BJ (cell line): Measurements from ENCODE around the gene HEXIM1. TPM values are rescaled to one million over a fixed set of nuclear protein-coding genes. Genes with fewer than 3 reads are reported as not detected.
A peak's percentile ranks its signal among the peaks of the same experiment; 100 is the strongest.

Experiments
- CTCF ChIA-PET: fragments of 350-600 bp; formaldehyde crosslinking; extraction: SDS; loops from one replicate; lab custom pipeline; 2021; ENCODE audit warnings: antibody characterized with exemption, inconsistent platforms; lab: Yijun Ruan, JAX
- POLR2A ChIA-PET: fragments of 300-600 bp; sonication (Branson Sonifier 250); formaldehyde crosslinking; extraction: SDS; loops from one replicate; lab custom pipeline; 2021; ENCODE audit warnings: antibody characterized with exemption; lab: Charles Lee
- DNase-seq: peaks from one replicate; pipeline ENCODE4 v3.0.0-alpha.2; 2011; ENCODE audit warnings: low read depth
- H3K27me3 ChIP-seq: 2 replicates; pipeline ENCODE4 v1.6.0; 2011; ENCODE audit warnings: low read length; ENCODE audit not compliant: control insufficient read depth, insufficient read depth
- H3K36me3 ChIP-seq: 2 replicates; pipeline ENCODE4 v1.5.1; 2011; ENCODE audit warnings: low read length; ENCODE audit not compliant: control insufficient read depth, insufficient read depth
- H3K4me3 ChIP-seq: 2 replicates; pipeline ENCODE4 v1.5.1; 2011; ENCODE audit warnings: low read depth, mild to moderate bottlenecking, control low read depth, low read length
- polyA plus RNA-seq: library from polyadenylated mRNA; depleted of rRNA; stranded (reverse); fragments of >200 nt; gene quantifications from 2 replicates; pipeline ENCODE4 v1.2.3, GENCODE V29; 2011
- TF ChIP-seq, protein P1 (sequence below): IDR thresholded peaks from 2 replicates; pipeline ENCODE4 v1.5.1; 2011; ENCODE audit warnings: low read depth, mild to moderate bottlenecking, control low read depth, inconsistent platforms, low read length, moderate library complexity; ENCODE audit not compliant: insufficient read depth

HEXIM1 gene
- polyA plus RNA-seq, 1 experiment: 16.0 TPM

DNA sequence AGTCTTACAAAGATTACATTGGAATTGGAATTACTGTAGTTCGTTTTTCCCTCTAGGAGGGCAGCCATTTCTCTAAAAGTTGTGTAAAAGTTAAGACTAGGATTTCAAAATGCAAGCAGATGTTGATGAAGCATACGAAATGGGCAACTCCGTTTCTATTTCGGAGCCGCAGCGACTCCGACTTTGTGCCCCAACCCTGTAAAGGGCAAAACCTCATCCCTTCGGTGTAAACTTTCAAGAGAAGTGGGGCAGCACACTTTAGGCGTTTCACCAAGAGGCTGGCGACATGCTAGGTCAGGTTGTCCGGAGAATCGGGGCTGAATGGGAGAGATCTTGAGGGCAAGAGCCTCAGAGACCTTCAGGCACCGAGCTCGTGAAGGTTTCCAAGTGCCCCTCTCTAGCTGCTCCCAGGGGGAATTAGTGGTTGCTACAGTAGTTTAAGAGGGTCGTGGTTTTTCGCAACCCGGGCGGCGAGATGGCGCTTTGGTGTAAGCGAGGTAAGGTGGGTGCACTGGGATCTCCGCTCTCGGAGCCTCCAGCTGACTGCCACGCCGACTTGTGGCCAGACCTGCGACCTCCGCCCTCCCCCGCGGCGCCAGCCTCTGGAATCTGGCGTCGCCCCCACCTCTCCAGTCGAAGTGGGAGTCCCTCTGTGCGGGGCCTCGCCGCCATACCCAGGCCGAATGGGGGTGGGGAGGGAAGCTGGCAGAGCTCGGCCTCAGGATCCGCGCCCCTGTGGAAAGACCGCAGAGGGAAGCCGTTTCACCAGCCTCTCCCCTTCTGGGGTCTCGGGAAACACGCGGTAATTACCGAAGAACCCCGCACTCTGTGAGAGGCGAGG is 12.4 kb downstream of the HEXIM1 start:
- no peaks in the 10 kb centered on the region for H3K27me3 ChIP-seq
- no peak for DNase-seq
- ChIA-PET POLR2A (interaction anchor here (0.6 to 2.4 kb wide), 3 partner anchors 11 to 959 kb away, joined by 5 to 66 read pairs (median 7); partner anchors contain the start of gene HEXIM1), CTCF (interaction anchor here (0.6 to 8.3 kb wide), 6 partner anchors 10 to 38 kb away, joined by 3 to 83 read pairs (median 14); partner anchors contain the start of genes ACBD4 and HEXIM1)
- peak overlapping the region; percentile 81 for H3K4me3 ChIP-seq
- H3K36me3 ChIP-seq: no peaks in the 10 kb centered on the region
- TF ChIP-seq, protein P1, sequence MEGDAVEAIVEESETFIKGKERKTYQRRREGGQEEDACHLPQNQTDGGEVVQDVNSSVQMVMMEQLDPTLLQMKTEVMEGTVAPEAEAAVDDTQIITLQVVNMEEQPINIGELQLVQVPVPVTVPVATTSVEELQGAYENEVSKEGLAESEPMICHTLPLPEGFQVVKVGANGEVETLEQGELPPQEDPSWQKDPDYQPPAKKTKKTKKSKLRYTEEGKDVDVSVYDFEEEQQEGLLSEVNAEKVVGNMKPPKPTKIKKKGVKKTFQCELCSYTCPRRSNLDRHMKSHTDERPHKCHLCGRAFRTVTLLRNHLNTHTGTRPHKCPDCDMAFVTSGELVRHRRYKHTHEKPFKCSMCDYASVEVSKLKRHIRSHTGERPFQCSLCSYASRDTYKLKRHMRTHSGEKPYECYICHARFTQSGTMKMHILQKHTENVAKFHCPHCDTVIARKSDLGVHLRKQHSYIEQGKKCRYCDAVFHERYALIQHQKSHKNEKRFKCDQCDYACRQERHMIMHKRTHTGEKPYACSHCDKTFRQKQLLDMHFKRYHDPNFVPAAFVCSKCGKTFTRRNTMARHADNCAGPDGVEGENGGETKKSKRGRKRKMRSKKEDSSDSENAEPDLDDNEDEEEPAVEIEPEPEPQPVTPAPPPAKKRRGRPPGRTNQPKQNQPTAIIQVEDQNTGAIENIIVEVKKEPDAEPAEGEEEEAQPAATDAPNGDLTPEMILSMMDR: 0 out of 2 replicates have a peak, but pooled peaks have one; percentile 23

DNA sequence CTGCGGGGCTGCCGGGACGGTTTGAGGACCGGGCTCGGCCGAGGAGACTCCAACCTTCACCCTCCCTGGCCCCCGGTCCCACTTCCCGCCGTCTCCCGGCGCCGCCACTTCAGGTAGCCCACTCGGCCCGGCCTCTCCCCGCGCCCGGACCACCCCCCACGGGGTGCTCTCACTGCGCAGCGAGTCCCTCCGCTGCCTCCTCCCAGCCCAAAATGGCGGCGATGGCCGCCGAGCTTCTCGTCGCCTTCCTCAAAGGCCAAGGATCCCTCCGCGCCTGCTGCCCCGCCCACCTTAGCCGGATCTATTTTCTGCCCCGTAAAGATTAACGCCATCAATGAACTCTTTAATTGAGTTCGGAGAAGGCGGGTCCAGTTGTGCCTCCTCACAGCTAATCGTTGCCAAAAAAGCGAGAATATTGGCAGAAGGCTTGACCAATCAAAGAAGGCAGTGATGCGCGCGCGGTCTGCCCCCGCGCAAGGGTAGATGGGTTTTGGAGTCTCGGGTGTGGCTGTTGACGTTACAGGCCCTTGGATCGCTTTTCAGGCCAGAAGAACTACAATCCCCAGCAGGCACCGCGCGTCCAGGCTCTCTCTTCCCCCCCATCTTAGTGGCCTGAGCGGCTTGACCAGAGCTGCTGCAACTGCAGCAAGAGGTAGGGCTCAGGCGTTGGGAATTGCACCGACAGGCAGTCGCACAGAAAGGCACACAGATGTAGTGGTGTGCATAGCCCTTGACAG is 13.2 kb downstream of the HEXIM1 start, which contains the start of gene HEXIM2:
Gene HEXIM2 (plus strand): TSS at position 588 of the 737 bp plus-strand sequence. CDS start 919 bp downstream, outside the sequence.
- POLR2A ChIA-PET: interaction anchor here (0.6 to 2.4 kb wide), 3 partner anchors 12 to 960 kb away, joined by 5 to 66 read pairs (median 7); partner anchors contain the start of gene HEXIM1
- DNase-seq: peak; percentile 99
- H3K4me3 ChIP-seq: peak within 1 kb of the TSS; percentile 81
- no peaks in the 10 kb centered on the region for H3K36me3 ChIP-seq
- TF ChIP-seq, protein P1: no peak
- no peaks in the 10 kb centered on the region for H3K27me3 ChIP-seq
- CTCF ChIA-PET: interaction anchor here (0.6 to 8.3 kb wide), 5 partner anchors 9 to 37 kb away, joined by 3 to 83 read pairs (median 21); partner anchors contain the start of genes ACBD4 and HEXIM1

DNA sequence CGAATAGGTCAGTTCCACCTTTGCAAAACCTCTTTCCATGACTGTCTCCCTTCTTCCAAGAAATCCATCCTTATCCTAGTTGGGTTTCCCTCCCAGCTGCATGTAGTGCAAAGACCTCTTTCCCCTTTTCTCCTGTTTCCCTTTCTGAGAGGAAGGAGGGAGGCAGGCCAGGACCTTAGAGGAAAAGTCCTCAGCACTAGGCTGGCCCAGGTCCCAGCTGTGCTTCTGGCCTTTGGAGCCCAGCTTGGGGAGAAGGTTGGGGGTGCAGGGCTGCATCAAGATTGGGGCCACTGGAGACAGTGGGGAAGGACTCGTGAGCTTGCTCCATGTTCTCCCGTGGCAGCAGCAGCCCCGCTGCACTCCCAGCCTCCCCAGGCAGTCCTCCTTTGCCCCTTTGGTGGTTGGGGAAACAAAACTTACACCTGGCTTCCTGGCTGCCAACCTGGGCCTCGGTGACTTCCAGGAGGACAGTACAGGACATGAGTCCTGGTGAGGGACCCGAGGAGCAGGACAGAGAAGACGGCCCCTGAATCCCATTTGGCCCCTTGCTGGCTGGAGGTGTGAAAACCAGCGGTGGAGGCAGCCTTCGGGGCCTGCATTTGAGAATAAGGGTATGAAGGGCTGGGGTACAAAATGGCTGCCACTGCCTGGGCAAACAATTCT is 13.9 kb downstream of the HEXIM1 start:
- Histone ChIP-seq H3K4me3 (peak overlapping the region; percentile 6; the same call in 1 of the 2 replicates), H3K36me3 (no peaks in the 10 kb centered on the region), H3K27me3 (no peaks in the 10 kb centered on the region)
- TF ChIP-seq, protein P1: no peak
- POLR2A ChIA-PET: interaction anchor here (2.4 kb wide), 1 partner anchor 12 kb away, joined by 66 read pairs; the partner anchor contains the start of gene HEXIM1
- CTCF ChIA-PET: interaction anchor here (1.5 to 8.3 kb wide), 4 partner anchors 8 to 36 kb away, joined by 6 to 83 read pairs (median 21); partner anchors contain the start of genes ACBD4 and HEXIM1
- no peak for DNase-seq

DNA sequence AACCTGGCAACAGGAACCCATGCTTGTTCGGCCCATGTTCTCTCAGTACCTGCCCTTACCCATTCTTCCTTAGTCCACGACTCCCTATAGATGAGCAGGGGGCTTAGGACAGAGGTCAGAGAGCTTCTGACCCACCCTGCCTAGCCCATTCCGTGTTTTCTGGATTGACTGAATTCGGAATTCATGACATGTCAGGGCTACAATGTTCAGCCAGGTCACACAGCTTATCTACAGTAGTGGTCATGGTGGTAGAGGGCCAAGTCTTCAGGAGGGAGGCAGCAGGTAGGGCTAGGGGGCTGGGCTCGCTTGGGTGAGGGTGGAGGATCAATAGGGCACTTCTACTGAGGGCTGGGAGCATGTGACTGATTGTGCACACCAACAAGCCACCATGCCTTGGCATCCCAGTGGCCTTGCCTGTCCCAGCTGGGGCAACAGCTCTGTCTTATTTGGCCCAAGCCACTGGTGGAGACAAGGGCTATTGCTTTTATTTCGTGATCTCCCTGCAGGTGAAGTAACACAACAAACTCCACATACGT is 16.5 kb downstream of the HEXIM1 start:
- ChIA-PET CTCF (interaction anchor here (1.4 to 8.3 kb wide), 2 partner anchors 15 to 33 kb away, joined by 3 to 83 read pairs; partner anchors contain the start of gene HEXIM1), POLR2A (no interaction called here)
- Histone ChIP-seq H3K27me3 (no peaks in the 10 kb centered on the region), H3K36me3 (peaks cover 1% of the 10 kb centered on the region; the same call in 1 of the 2 replicates), H3K4me3 (no peak overlapping the region)
- DNase-seq: no peak
- TF ChIP-seq, protein P1: no peak
